HUDEP-2 (cell line): ENCODE results near the gene RRP12.

ENCODE experiments used
- DNase-seq, 76 experiments: peaks; one replicate each; lab custom pipeline; 2025; ENCODE audit not compliant: unreplicated experiment in 76 of 76; lab: John Stamatoyannopoulos, UW

The RRP12 gene

GRCh38 chr10:97319671-97320479 is 81.3 kb downstream of the RRP12 start:
- peak in 69 of 76 experiments; percentile 9 to 74 (median 54) for DNase-seq

GRCh38 chr10:97318772-97319651 is 82.1 kb downstream of the RRP12 start, which contains the start of gene FRAT1:
Gene FRAT1, plus strand, starts transcription at chr10:97319271. Its CDS starts 183 bp downstream, at chr10:97319454.
- peak in 72 of 76 experiments; percentile 29 to 90 (median 76) for DNase-seq

- no peak for DNase-seq
Observed at GRCh38 chr10:97314671-97315070, 86.5 kb downstream of the RRP12 start.

GRCh38 chr10:97312897-97313296 is 88.2 kb downstream of the RRP12 start:
- DNase-seq: no peak

DNA sequence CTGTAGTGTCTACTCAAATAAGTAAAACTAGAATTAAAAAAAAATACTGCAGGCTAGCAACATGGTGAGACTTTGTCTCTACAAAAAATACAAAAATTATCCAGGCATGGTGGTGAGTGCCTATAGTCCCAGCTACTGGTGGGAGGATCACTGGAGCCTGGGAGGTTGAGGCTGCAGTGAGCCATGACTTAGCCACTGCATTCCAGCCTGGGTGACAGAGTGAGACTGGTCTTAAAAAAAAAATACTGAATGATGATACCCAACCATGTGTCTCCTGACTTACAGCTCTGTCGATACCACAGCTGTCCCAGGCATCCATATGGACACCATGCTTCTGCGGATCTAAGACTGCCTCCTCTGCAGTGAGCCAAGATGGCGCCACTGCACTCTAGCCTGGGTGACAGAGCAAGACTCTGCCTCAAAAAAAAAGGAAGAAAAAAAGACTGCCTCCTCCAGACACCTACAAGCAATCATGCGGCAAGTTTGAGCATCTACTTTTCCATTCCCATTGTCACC is 90.0 kb downstream of the RRP12 start:
- no peak for DNase-seq

- no peak for DNase-seq
Observed at GRCh38 chr10:97307866-97308780, 93.0 kb downstream of the RRP12 start.

DNA sequence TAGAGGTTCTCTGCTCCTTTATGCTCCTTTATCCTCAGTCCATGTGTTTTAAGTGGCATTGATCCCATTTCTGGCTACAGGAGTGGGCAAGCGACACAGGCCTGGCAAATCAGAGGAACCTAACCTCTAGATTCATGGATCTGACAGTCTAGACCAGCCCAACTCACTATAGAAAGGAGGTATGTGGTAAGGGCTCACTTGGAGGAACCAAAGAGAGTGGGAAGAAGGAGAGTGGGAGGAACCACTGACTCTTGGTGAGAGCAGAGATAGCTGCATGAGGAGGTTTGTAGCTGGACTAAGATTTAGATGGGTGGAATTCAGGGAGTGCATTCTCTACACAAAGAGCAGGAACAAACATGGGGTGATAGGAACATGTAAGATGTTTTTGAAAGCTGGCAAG is 93.7 kb downstream of the RRP12 start:
- DNase-seq: no peak
